Suprapubic skin (tissue), 4 donors: ENCODE measurements around the gene ANKRD34C. TPM values are rescaled to one million over a fixed set of nuclear protein-coding genes. Genes with fewer than 3 reads are reported as not detected.

ENCODE experiments used
- DNase-seq, 2 donors: peaks; one replicate each; pipeline ENCODE4 v3.0.0-alpha.2; 2019; ENCODE audit warnings: low spot score in 2 of 2
- H3K27ac ChIP-seq: fragments of 200-600 bp; sonication (generic); one replicate; pipeline ENCODE4 v1.5.1; 2019
- H3K27me3 ChIP-seq: fragments of 200-600 bp; sonication (generic); one replicate; pipeline ENCODE4 v1.5.1; 2019
- H3K36me3 ChIP-seq: fragments of 200-600 bp; sonication (generic); one replicate; pipeline ENCODE4 v1.5.1; 2019
- H3K4me1 ChIP-seq: fragments of 200-600 bp; sonication (generic); one replicate; pipeline ENCODE4 v1.5.1; 2019
- H3K4me3 ChIP-seq: fragments of 200-600 bp; sonication (generic); one replicate; pipeline ENCODE4 v1.5.1; 2019; ENCODE audit warnings: mild to moderate bottlenecking
- H3K9me3 ChIP-seq: fragments of 200-600 bp; sonication (generic); one replicate; pipeline ENCODE4 v1.5.1; 2019
- CTCF ChIP-seq, 2 donors: fragments of 200-600 bp in 1 of 2; fragments of 450-650 bp in 1 of 2; sonication (generic) in 1 of 2; IDR thresholded peaks; one replicate each; pipeline ENCODE4 v1.5.1; 2016 to 2019; ENCODE audit warnings: antibody characterized with exemption in 2 of 2, mild to moderate bottlenecking in 1 of 2, moderate library complexity in 1 of 2
- EP300 ChIP-seq: sonication (generic); formaldehyde crosslinking; IDR thresholded peaks from one replicate; pipeline ENCODE4 v1.6.1; 2017; ENCODE audit warnings: antibody characterized with exemption
- POLR2A ChIP-seq, 2 donors: fragments of 450-650 bp; IDR thresholded peaks; one replicate each; pipeline ENCODE4 v1.6.1; 2017; ENCODE audit warnings: antibody characterized with exemption in 2 of 2, mild to moderate bottlenecking in 2 of 2, moderate library complexity in 2 of 2
- POLR2AphosphoS5 ChIP-seq, 3 donors: sonication (generic); formaldehyde crosslinking; IDR thresholded peaks; one replicate each; pipeline ENCODE4 v1.6.1; 2017; ENCODE audit warnings: antibody characterized with exemption in 3 of 3
- WGBS: methylation state at CpG from one replicate; pipeline ENCODE4 v1.1.5; 2018; 5-methylcytosine and 5-hydroxymethylcytosine counted together
- total RNA-seq, 4 donors: library from RNA; depleted of rRNA; stranded (reverse); fragments of >200 nt; gene quantifications; one replicate each; pipeline ENCODE4 v1.1.0, GENCODE V29; 2016

ANKRD34C gene
- total RNA-seq, 4 donors from 2014 or later, result not detected

GRCh38 chr15:79248183-79248582 is 34.3 kb upstream of the ANKRD34C start:
- WGBS, result 70% methylated on average over 2 of the region's 2 CpGs
- H3K9me3 ChIP-seq, result no peaks in the 10 kb centered on the region
- H3K27me3 ChIP-seq, result no peaks in the 10 kb centered on the region
- no peak overlapping the region for H3K4me3 ChIP-seq
- H3K27ac ChIP-seq, result no peak overlapping the region
- no peaks in the 10 kb centered on the region for H3K36me3 ChIP-seq
- no peaks in the 10 kb centered on the region for H3K4me1 ChIP-seq
- no peak for TF ChIP-seq POLR2A (IDR thresholded peaks at IDR 0.05)
- TF ChIP-seq CTCF (IDR thresholded peaks at IDR 0.05), result no peak
- DNase-seq, result no peak

DNA sequence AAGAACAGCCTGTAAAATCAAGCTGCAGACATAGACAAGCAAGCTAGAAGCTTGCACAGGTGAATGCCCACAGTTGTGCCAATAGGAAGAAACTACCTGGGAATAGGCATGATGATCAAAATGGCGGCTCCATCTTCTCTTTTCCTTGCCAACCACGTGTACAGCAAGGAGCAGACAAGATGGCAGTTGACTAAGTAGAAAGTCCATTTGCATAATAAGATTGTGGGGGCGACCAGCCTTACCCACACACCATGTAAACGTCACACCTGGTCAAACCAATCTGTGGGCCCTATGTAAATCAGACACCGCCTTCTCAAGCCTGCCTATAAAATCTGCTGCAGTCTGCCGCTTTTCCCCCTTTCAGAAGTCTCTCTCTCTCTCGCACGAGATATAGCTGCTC is 25.1 kb upstream of the ANKRD34C start:
- Histone ChIP-seq H3K27ac (no peak overlapping the region), H3K4me1 (no peaks in the 10 kb centered on the region), H3K27me3 (peaks cover 14% of the 10 kb centered on the region), H3K9me3 (no peaks in the 10 kb centered on the region), H3K4me3 (no peak overlapping the region), H3K36me3 (no peaks in the 10 kb centered on the region)
- 67% methylated on average over 8 of the region's 8 CpGs for WGBS
- DNase-seq, result no peak
- TF ChIP-seq POLR2A (IDR thresholded peaks at IDR 0.05), result no peak

GRCh38 chr15:79261836-79262235 is 20.7 kb upstream of the ANKRD34C start:
- no peak for DNase-seq
- no peak overlapping the region for H3K27ac ChIP-seq
- H3K36me3 ChIP-seq, result no peaks in the 10 kb centered on the region
- H3K27me3 ChIP-seq, result peaks cover 4% of the 10 kb centered on the region
- H3K4me1 ChIP-seq, result no peaks in the 10 kb centered on the region
- no peaks in the 10 kb centered on the region for H3K9me3 ChIP-seq
- TF ChIP-seq EP300, result no peak
- no peak for TF ChIP-seq POLR2A (IDR thresholded peaks at IDR 0.05)
- no peak for TF ChIP-seq CTCF (IDR thresholded peaks at IDR 0.05)
- no peak for TF ChIP-seq POLR2AphosphoS5 (IDR thresholded peaks at IDR 0.05)
- WGBS, result 88% methylated on average over 1 of the region's 1 CpG
- H3K4me3 ChIP-seq, result no peak overlapping the region

DNA sequence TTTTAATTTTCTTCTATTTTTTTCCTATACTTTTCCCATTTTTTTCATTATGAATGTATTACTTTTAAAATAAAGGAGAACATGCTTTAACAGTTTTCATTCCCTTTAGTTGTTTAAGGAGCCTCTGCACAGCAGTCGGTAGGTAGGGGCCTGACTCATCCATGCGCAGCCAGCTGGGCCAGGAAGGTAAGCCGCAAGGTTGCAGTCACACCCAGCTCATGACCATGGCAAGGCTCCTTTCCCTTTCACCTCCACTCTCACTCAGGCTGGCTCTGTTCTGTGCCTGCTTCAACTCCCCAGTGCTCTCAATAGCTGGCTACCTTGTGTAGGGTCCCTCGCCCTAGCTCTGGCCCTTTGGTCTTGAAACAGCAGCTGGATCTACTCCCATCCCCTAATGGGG is 17.4 kb upstream of the ANKRD34C start:
- no peaks in the 10 kb centered on the region for H3K36me3 ChIP-seq
- DNase-seq, result no peak
- H3K4me1 ChIP-seq, result no peaks in the 10 kb centered on the region
- no peak overlapping the region for H3K4me3 ChIP-seq
- no peak for TF ChIP-seq POLR2AphosphoS5 (IDR thresholded peaks at IDR 0.05)
- no peak for TF ChIP-seq POLR2A (IDR thresholded peaks at IDR 0.05)
- TF ChIP-seq CTCF (IDR thresholded peaks at IDR 0.05), result no peak
- TF ChIP-seq EP300, result no peak
- no peaks in the 10 kb centered on the region for H3K9me3 ChIP-seq
- WGBS, result 46% methylated on average over 4 of the region's 4 CpGs
- peaks cover 12% of the 10 kb centered on the region for H3K27me3 ChIP-seq
- no peak overlapping the region for H3K27ac ChIP-seq

- H3K36me3 ChIP-seq, result no peaks in the 10 kb centered on the region
- 66% methylated on average over 3 of the region's 3 CpGs for WGBS
- H3K4me1 ChIP-seq, result no peaks in the 10 kb centered on the region
- H3K4me3 ChIP-seq, result no peak overlapping the region
- no peak overlapping the region for H3K27ac ChIP-seq
- H3K9me3 ChIP-seq, result no peaks in the 10 kb centered on the region
- H3K27me3 ChIP-seq, result peaks cover 8% of the 10 kb centered on the region
- TF ChIP-seq CTCF (IDR thresholded peaks at IDR 0.05) (no peak), POLR2A (IDR thresholded peaks at IDR 0.05) (no peak), POLR2AphosphoS5 (IDR thresholded peaks at IDR 0.05) (no peak), EP300 (no peak)
- no peak for DNase-seq
Measured at GRCh38 chr15:79265987-79266579, 16.4 kb upstream of the ANKRD34C start.
